HepG2 (cell line): ENCODE data around the gene C5orf15. TPM values are rescaled to one million over a fixed set of nuclear protein-coding genes. Genes with fewer than 3 reads are reported as not detected.

ENCODE experiments used
- AKAP8 ChIP-seq: sonication (generic); formaldehyde crosslinking; IDR thresholded peaks from 2 replicates; pipeline ENCODE4 v1.5.1; 2020; ENCODE audit warnings: mild to moderate bottlenecking, missing genetic modification reagents
- ATAD3A ChIP-seq: sonication (generic); formaldehyde crosslinking; IDR thresholded peaks from 2 replicates; pipeline ENCODE4 v1.4.0; 2020; ENCODE audit warnings: missing genetic modification reagents
- ATF1 ChIP-seq: IDR thresholded peaks from 2 replicates; pipeline ENCODE4 v1.6.1; 2016; ENCODE audit warnings: mild to moderate bottlenecking, control low read depth
- FOXK1 ChIP-seq: sonication (generic); formaldehyde crosslinking; IDR thresholded peaks from 2 replicates; pipeline ENCODE4 v1.4.0; 2020; ENCODE audit warnings: low read depth, missing genetic modification reagents, borderline replicate concordance
- HNF4A ChIP-seq: sonication (generic); formaldehyde crosslinking; IDR thresholded peaks from 2 replicates; pipeline ENCODE4 v1.4.0; 2020; ENCODE audit warnings: missing genetic modification reagents
- KAT7 ChIP-seq: IDR thresholded peaks from 2 replicates; pipeline ENCODE4 v1.6.1; 2018; ENCODE audit warnings: borderline replicate concordance, missing compliant biosample characterization
- KLF13 ChIP-seq: sonication (generic); formaldehyde crosslinking; IDR thresholded peaks from 2 replicates; pipeline ENCODE4 v1.4.0; 2020; ENCODE audit warnings: mild to moderate bottlenecking, missing genetic modification reagents
- MAF1 ChIP-seq: sonication (generic); formaldehyde crosslinking; IDR thresholded peaks from 2 replicates; pipeline ENCODE4 v1.5.0; 2020; ENCODE audit warnings: missing genetic modification reagents, borderline replicate concordance
- NONO ChIP-seq, 2 experiments: fragments of 450-650 bp in 1 of 2; sonication (generic) in 1 of 2; formaldehyde crosslinking in 1 of 2; IDR thresholded peaks in 1 of 2; conservative IDR thresholded peaks in 1 of 2; 2 replicates each; pipeline versions ENCODE4 v1.6.1 to v1.8.0; 2017 to 2022; ENCODE audit warnings: mild to moderate bottlenecking in 1 of 2, missing genetic modification reagents in 1 of 2, moderate library complexity in 1 of 2
- NR2C2 ChIP-seq: sonication (generic); formaldehyde crosslinking; IDR thresholded peaks from 2 replicates; pipeline ENCODE4 v1.4.0; 2020; ENCODE audit warnings: missing genetic modification reagents, mild to moderate bottlenecking, moderate library complexity, borderline replicate concordance
- PBX2 ChIP-seq: IDR thresholded peaks from 2 replicates; pipeline ENCODE4 v1.6.1; 2016; ENCODE audit warnings: control low read depth
- REXO4 ChIP-seq: sonication (generic); formaldehyde crosslinking; IDR thresholded peaks from 2 replicates; pipeline ENCODE4 v1.8.0; 2022; ENCODE audit warnings: missing genetic modification reagents, mild to moderate bottlenecking, borderline replicate concordance
- RFX5 ChIP-seq: IDR thresholded peaks from 2 replicates; pipeline ENCODE4 v1.6.1; 2011; ENCODE audit warnings: low read depth, low read length, improper control_type of control experiment
- SIX4 ChIP-seq: sonication (generic); formaldehyde crosslinking; IDR thresholded peaks from 2 replicates; pipeline ENCODE4 v1.4.0; 2020; ENCODE audit warnings: missing genetic modification reagents
- TMF1 ChIP-seq: sonication (generic); formaldehyde crosslinking; IDR thresholded peaks from 2 replicates; pipeline ENCODE4 v1.8.1; 2022; ENCODE audit warnings: low read depth, missing genetic modification reagents
- YEATS2 ChIP-seq: sonication (generic); formaldehyde crosslinking; IDR thresholded peaks from 2 replicates; pipeline ENCODE4 v1.4.0; 2020; ENCODE audit warnings: missing genetic modification reagents, borderline replicate concordance
- ZFP62 ChIP-seq: sonication (generic); formaldehyde crosslinking; IDR thresholded peaks from 2 replicates; pipeline ENCODE4 v1.4.0; 2020; ENCODE audit warnings: missing genetic modification reagents
- ZNF230 ChIP-seq: sonication (generic); formaldehyde crosslinking; IDR thresholded peaks from 2 replicates; pipeline ENCODE4 v1.4.0; 2020; ENCODE audit warnings: mild to moderate bottlenecking, missing genetic modification reagents
- ZNF709 ChIP-seq: sonication (generic); formaldehyde crosslinking; IDR thresholded peaks from 2 replicates; pipeline ENCODE4 v1.5.0; 2020; ENCODE audit warnings: mild to moderate bottlenecking, missing genetic modification reagents
- polyA plus RNA-seq, 8 experiments: library from polyadenylated mRNA; depleted of rRNA in 3 of 8; stranded (reverse) in 7 of 8; unstranded in 1 of 8; fragments of >200 nt; fragmentation: Illumina TruSeq in 4 of 8; extraction: Trizol in 4 of 8; gene quantifications; 2 replicates each; pipeline versions ENCODE4 v1.2.1 to v1.2.3, GENCODE V29; 2011 to 2016; ENCODE audit warnings: low read depth in 4 of 8, missing spikeins in 1 of 8, mixed read lengths in 1 of 8; ENCODE audit not compliant: insufficient read depth in 1 of 8
- total RNA-seq, 5 experiments: library from RNA; depleted of rRNA; stranded (reverse); fragments of >200 nt; fragmentation: Illumina TruSeq; extraction: Trizol; gene quantifications; 2 replicates each; pipeline ENCODE4 v1.2.3, GENCODE V29; 2016; ENCODE audit warnings: low read depth in 1 of 5
- TF ChIP-seq, protein P1 (sequence below): IDR thresholded peaks from 2 replicates; pipeline ENCODE4 v1.6.1; 2018; ENCODE audit warnings: missing genetic modification reagents, mild to moderate bottlenecking, missing compliant biosample characterization
- TF ChIP-seq, protein P2 (sequence below): sonication (generic); formaldehyde crosslinking; IDR thresholded peaks from 2 replicates; pipeline ENCODE4 v1.4.0; 2020; ENCODE audit warnings: missing genetic modification reagents
- TF ChIP-seq, protein P3 (sequence below), 2 experiments: fragments of 450-650 bp in 1 of 2; sonication (generic) in 1 of 2; formaldehyde crosslinking; IDR thresholded peaks; 2 replicates each; pipeline versions ENCODE4 v1.5.0 to v1.8.0; 2020 to 2022; ENCODE audit warnings: mild to moderate bottlenecking in 1 of 2, missing genetic modification reagents in 1 of 2
- TF ChIP-seq, protein P4 (sequence below): sonication (generic); formaldehyde crosslinking; IDR thresholded peaks from 2 replicates; pipeline ENCODE4 v1.5.1; 2020; ENCODE audit warnings: missing genetic modification reagents, mild to moderate bottlenecking, borderline replicate concordance

C5orf15 gene
- total and polyA plus RNA-seq, 2 of the 13 experiments (the other 11 are each of a cell fraction or from before 2014, with no cell fraction given), result 58.5 to 82.7 TPM

DNA sequence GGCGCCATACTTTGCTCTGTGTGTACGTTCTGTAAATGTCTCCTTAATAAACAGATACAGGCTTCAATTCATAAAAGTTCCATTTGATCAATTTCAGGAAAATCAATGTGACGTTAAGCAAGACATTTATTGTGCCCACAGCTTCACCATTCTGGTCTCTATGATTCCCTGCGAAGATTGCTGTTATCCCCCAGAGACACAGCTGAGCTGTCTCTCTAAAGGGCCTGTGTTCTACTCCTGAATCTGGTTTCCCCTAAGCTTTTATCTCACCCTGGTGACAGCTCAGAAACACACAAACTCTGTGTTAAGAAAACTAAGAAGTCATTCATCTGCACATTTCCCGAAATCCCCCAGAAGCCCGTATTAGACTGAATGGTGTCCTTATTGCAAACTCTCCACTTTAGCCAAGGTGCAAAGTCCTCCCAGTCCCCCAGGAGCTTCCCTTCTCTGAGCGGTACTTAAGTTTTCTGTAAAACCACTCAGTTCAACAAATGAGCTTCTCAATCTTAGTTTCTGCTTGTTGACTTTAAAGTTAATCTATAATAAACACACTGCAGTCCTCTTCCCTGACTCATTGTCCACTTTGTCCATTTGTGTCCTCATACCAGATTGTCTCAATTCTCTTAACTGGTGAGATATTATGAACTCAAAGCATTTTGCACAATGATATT is 1.4 kb upstream of the C5orf15 start (continued):
- 0 out of 2 replicates have a peak, but pooled peaks have one; percentile 29 for TF ChIP-seq ATF1 (CRISPR knock-in tag)
- no peak for TF ChIP-seq ZNF709 (CRISPR knock-in tag)
- peak; percentile 34; the same call in 1 of the 2 replicates for TF ChIP-seq MAF1 (CRISPR knock-in tag)
- no peak for TF ChIP-seq ZFP62
- TF ChIP-seq, protein P1, sequence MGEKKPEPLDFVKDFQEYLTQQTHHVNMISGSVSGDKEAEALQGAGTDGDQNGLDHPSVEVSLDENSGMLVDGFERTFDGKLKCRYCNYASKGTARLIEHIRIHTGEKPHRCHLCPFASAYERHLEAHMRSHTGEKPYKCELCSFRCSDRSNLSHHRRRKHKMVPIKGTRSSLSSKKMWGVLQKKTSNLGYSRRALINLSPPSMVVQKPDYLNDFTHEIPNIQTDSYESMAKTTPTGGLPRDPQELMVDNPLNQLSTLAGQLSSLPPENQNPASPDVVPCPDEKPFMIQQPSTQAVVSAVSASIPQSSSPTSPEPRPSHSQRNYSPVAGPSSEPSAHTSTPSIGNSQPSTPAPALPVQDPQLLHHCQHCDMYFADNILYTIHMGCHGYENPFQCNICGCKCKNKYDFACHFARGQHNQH (CRISPR knock-in tag), result peak; percentile 77; the same call in 1 of the 2 replicates
- no peak for TF ChIP-seq RFX5
- TF ChIP-seq KLF13, result no peak
- TF ChIP-seq KAT7, result no peak
- TF ChIP-seq AKAP8 (CRISPR knock-in tag), result no peak
- TF ChIP-seq, protein P2, sequence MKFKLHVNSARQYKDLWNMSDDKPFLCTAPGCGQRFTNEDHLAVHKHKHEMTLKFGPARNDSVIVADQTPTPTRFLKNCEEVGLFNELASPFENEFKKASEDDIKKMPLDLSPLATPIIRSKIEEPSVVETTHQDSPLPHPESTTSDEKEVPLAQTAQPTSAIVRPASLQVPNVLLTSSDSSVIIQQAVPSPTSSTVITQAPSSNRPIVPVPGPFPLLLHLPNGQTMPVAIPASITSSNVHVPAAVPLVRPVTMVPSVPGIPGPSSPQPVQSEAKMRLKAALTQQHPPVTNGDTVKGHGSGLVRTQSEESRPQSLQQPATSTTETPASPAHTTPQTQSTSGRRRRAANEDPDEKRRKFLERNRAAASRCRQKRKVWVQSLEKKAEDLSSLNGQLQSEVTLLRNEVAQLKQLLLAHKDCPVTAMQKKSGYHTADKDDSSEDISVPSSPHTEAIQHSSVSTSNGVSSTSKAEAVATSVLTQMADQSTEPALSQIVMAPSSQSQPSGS (CRISPR knock-in tag), result no peak
- TF ChIP-seq, protein P3, sequence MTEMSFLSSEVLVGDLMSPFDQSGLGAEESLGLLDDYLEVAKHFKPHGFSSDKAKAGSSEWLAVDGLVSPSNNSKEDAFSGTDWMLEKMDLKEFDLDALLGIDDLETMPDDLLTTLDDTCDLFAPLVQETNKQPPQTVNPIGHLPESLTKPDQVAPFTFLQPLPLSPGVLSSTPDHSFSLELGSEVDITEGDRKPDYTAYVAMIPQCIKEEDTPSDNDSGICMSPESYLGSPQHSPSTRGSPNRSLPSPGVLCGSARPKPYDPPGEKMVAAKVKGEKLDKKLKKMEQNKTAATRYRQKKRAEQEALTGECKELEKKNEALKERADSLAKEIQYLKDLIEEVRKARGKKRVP (CRISPR knock-in tag; IDR thresholded peaks at IDR 0.05), result no peak; a peak in 1 of 4 replicates
- 0 out of 2 replicates have a peak, but pooled peaks have one; percentile 12 for TF ChIP-seq NR2C2
- peak; percentile 84 for TF ChIP-seq HNF4A (CRISPR knock-in tag)
- no peak for TF ChIP-seq SIX4 (CRISPR knock-in tag)
- TF ChIP-seq REXO4 (CRISPR knock-in tag), result no peak
- no peak for TF ChIP-seq ATAD3A
- TF ChIP-seq YEATS2 (CRISPR knock-in tag), result peak; percentile 43; the same call in 1 of the 2 replicates
- TF ChIP-seq FOXK1 (CRISPR knock-in tag), result no peak
- TF ChIP-seq TMF1 (CRISPR knock-in tag), result no peak
- no peak for TF ChIP-seq ZNF230
- no peak for TF ChIP-seq PBX2 (CRISPR knock-in tag)
- TF ChIP-seq, protein P4, sequence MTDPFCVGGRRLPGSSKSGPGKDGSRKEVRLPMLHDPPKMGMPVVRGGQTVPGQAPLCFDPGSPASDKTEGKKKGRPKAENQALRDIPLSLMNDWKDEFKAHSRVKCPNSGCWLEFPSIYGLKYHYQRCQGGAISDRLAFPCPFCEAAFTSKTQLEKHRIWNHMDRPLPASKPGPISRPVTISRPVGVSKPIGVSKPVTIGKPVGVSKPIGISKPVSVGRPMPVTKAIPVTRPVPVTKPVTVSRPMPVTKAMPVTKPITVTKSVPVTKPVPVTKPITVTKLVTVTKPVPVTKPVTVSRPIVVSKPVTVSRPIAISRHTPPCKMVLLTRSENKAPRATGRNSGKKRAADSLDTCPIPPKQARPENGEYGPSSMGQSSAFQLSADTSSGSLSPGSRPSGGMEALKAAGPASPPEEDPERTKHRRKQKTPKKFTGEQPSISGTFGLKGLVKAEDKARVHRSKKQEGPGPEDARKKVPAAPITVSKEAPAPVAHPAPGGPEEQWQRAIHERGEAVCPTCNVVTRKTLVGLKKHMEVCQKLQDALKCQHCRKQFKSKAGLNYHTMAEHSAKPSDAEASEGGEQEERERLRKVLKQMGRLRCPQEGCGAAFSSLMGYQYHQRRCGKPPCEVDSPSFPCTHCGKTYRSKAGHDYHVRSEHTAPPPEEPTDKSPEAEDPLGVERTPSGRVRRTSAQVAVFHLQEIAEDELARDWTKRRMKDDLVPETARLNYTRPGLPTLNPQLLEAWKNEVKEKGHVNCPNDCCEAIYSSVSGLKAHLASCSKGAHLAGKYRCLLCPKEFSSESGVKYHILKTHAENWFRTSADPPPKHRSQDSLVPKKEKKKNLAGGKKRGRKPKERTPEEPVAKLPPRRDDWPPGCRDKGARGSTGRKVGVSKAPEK (CRISPR knock-in tag), result no peak
- TF ChIP-seq NONO (IDR thresholded peaks at IDR 0.05), result no peak
- TF ChIP-seq NONO (CRISPR knock-in tag; conservative IDR thresholded peaks at IDR 0.05), result peak; percentile 59; the same call in 1 of the 2 replicates
